ENCODE results near the gene ZCCHC7. TPM values are rescaled to one million over a fixed set of nuclear protein-coding genes. Genes with fewer than 3 reads are reported as not detected.

The ZCCHC7 gene
- total RNA-seq, 1 experiment from 2014 or later, result 17.1 TPM

DNA sequence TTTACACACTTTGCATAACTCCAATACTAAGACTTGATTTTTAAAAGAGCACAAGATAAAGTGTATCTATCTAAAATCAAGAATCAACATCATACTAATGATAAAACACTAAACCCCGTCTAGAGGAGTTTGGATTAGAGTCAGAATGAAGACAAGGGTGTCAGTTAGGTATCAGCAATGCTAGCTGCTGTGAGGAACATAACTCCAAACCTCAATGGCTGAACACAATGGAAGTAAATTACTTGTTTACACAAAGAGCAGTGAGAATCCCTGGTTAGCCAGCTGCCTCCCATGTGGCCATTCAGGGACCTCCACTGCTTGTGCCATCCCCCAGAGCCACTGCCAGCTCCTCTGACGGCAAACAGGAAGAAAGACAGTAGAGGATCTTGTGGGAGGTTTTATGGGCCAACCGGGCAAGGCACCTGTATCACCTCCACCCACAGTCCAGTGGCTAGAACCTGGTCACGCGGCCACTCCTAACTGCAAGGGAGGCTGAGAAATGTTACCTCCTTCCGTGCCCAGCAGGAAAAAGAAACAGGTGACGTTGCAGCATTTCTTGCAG is 278.2 kb downstream of the ZCCHC7 start:
- DNase-seq (ENCODE audit: low read depth), result no peak

GRCh38 chr9:37399336-37399735 is 279.0 kb downstream of the ZCCHC7 start:
- no peak for DNase-seq (ENCODE audit: low read depth)

DNA sequence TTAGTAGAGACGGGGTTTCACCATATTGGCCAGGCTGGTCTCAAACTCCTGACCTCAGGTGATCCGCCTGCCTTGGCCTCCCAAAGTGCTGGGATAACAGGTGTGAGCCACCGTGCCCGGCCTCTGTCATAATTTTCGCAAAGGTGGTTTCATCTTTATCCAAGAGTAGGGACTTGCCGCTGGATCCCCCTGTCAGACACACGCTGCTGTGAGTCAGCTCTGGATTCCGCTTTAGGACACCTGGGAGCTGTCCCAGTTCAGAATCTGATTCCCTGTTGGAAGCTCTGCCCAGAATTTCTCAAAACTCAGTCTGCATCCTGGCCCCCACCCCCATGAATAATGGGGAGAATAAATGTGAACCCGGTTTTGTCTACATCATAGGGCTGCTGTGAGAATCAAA is 284.2 kb downstream of the ZCCHC7 start:
- DNase-seq (ENCODE audit: low read depth), result no peak

- no peak for DNase-seq (ENCODE audit: low read depth)
Measured at GRCh38 chr9:37405350-37405749, 285.0 kb downstream of the ZCCHC7 start.

DNA sequence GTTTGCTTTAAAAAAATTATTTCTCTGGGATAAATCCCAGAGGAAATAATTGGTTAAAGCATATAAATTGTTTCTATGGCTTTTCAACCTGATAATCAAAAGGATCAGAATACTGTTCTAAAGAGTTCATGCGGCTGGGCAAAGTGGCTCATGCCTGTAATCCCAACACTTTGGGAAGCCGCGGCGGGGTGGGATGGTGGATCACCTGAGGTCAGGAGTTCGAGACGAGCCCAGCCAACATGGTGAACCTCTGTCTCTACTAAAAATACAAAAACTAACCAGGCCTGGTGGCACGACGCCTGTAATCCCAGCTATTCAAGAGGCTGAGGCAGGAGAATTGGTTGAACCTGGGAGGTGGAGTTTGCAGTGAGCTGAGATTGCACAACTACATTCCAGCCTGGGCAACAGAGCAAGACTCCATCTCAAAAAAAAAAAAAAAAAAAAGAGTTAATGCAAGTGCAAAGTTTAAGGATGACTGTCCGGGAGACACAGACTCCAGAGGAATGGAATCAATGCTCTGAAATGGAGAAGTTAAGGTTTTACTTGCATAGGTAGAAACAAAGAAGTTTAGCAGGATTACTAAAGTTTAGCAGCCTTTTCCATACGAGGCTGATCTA is 285.5 kb downstream of the ZCCHC7 start:
- DNase-seq (ENCODE audit: low read depth), result no peak

DNA sequence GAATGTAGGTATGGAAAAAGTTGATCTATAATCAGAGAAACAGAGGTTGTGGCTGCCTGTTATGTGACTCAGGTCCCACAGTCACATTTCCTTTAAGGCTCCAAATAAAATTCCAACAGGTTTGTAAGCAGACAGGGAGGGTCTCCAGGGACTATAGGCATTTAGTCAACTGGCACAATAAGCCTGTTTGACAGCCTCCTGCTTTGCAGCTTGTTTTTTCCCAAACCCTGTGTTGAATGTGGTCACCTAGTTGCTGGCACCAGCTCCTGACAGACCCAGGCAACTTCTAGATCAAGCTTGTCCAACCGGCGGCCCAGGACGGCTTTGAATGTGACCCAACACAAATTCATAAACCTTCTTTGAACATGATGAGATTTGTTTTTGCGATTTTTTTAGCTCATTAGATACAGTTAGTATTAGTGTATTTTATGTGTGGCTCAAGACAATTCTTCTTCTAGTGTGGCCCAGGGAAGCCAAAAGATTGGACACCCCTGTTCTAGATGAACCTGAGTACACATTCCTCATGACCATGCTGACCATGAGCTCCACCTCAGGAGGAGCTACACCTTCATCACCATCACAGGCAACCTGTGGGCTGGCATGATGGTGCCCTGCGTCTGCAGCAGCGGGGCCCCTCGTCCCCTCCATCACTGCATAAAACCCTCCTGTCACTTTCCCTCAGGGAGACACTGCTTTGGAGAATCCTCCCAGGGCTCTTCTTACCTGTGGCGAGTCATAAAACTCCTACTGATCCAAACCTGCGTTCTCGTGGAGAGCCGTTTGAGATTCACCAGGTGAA is 286.4 kb downstream of the ZCCHC7 start:
- DNase-seq (ENCODE audit: low read depth), result no peak

DNA sequence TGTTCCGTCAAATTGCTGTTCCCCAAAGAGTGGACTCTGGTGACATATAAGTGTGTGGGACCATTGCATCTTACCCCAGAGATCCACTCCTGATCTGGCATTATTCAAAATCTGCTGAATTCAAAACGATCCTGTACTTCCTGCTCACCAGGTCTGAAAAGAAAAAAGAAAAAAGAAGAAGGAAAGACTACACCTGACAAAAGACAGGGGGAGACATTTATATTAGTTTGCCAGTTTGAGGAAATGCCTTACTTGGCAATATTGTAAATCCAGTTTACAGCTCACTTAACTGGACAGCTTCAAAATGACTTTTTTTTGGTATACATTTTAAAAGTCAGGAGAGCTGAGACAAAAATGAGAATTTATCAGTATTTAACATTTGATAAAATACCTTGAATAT is 287.1 kb downstream of the ZCCHC7 start:
- no peak for DNase-seq (ENCODE audit: low read depth)

Small RNA genes lying within 50 kb of the gene (small RNA-seq; reads per million reads assigned to genes)
- gene AL512604.1 (not detected), gene RF00019 (not detected), gene RNU6-677P (not detected)

Other genes starting within 250 kb of the ZCCHC7 start
- not detected in 2 replicates for gene PAX5, start 86.3 kb upstream of the ZCCHC7 start, total RNA-seq (2014; rRNA removed; shearing (Covaris generic))

Data from HT1080 (cell line).